ENCODE measurements around the gene CDC25C.

DNA sequence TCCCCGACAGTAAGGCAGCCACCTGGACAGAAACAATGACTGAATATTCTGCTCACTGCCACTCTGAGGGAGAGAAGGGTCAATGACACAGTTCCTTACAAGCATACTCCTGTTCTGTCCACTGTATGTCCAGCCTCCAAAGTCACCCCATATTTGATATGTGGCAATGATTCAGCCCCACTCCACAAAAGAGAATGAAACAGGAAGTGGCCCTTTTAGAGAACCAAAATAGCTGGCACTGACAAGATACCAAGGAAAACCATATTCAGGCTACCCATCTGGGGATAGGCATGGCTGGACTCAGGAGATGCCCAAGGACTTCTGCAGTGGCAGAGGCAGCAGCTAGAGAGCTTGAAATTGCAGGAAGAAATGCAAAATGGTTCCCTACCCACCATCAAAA, 44.4 kb downstream of the CDC25C start:
- TF ChIP-seq CTCF (conservative IDR thresholded peaks at IDR 0.05) (no peak), EZH2 (IDR thresholded peaks at IDR 0.05; ENCODE audit: low read depth) (no peak)

Data from PC-9 (cell line).